PC-9 (cell line): ENCODE results near the gene TESMIN. TPM values are rescaled to one million over a fixed set of nuclear protein-coding genes. Genes with fewer than 3 reads are reported as not detected.

Source experiments
- Bru-seq: library from RNA; stranded (reverse); fragments of 400-500 nt; gene quantifications from one replicate; lab custom pipeline; 2021; lab: Mats Ljungman, UMichigan
- BruChase-seq, 2 experiments: library from RNA; stranded (reverse); fragments of 400-500 nt; gene quantifications; one replicate each; lab custom pipeline; 2021; lab: Mats Ljungman, UMichigan
- BruUV-seq: library from RNA; stranded (reverse); fragments of 400-500 nt; replicated peaks from 2 replicates; lab custom pipeline; 2021; lab: Mats Ljungman, UMichigan
- CTCF ChIA-PET: fragments of 300-600 bp; sonication (Branson Sonifier 250); formaldehyde crosslinking; loops from one replicate; lab custom pipeline; 2022; ENCODE audit warnings: antibody characterized with exemption; lab: Charles Lee
- POLR2A ChIA-PET: fragments of 300-600 bp; sonication (Branson Sonifier 250); formaldehyde crosslinking; loops from one replicate; lab custom pipeline; 2022; ENCODE audit warnings: antibody characterized with exemption; ENCODE audit not compliant: unreplicated experiment; lab: Charles Lee
- DNase-seq, 2 experiments: peaks; one replicate each; pipeline versions ENCODE4 v3.0.0 to v3.0.0-alpha.2; 2015 to 2022; ENCODE audit warnings: mixed read lengths in 1 of 2
- H2AFZ ChIP-seq: fragments of 200-600 bp; sonication (generic); 2 replicates; pipeline ENCODE4 v1.8.1; 2017; ENCODE audit warnings: antibody characterized with exemption
- H3F3A ChIP-seq: fragments of 200-600 bp; sonication (generic); 2 replicates; pipeline ENCODE4 v1.8.1; 2017; ENCODE audit warnings: antibody characterized with exemption, mild to moderate bottlenecking, low read depth; ENCODE audit not compliant: insufficient read depth
- H3K27ac ChIP-seq: fragments of 200-600 bp; sonication (generic); 2 replicates; pipeline ENCODE4 v1.6.1; 2016; ENCODE audit warnings: mixed run types
- H3K27me3 ChIP-seq: fragments of 200-600 bp; sonication (generic); 2 replicates; pipeline ENCODE4 v1.6.1; 2016; ENCODE audit warnings: low read depth, mixed run types; ENCODE audit not compliant: insufficient read depth
- H3K36me3 ChIP-seq: fragments of 200-600 bp; sonication (generic); 2 replicates; pipeline ENCODE4 v1.6.1; 2016; ENCODE audit warnings: low read depth, mixed run types
- H3K4me1 ChIP-seq: fragments of 200-600 bp; sonication (generic); replicated peaks from 2 replicates; pipeline ENCODE4 v1.6.1; 2016; ENCODE audit warnings: mixed run types; ENCODE audit not compliant: insufficient read depth
- H3K4me2 ChIP-seq: fragments of 200-600 bp; sonication (generic); 2 replicates; pipeline ENCODE4 v1.6.1; 2017; ENCODE audit warnings: mixed run types
- H3K4me3 ChIP-seq: fragments of 200-600 bp; sonication (generic); 2 replicates; pipeline ENCODE4 v1.6.1; 2016; ENCODE audit warnings: mixed run types
- H3K79me2 ChIP-seq: fragments of 200-600 bp; sonication (generic); 2 replicates; pipeline ENCODE4 v1.6.1; 2017; ENCODE audit warnings: low read depth, mixed run types
- H3K9me2 ChIP-seq: fragments of 200-600 bp; sonication (generic); 2 replicates; pipeline ENCODE4 v1.8.1; 2017; ENCODE audit warnings: mild to moderate bottlenecking; ENCODE audit not compliant: insufficient read depth
- H3K9me3 ChIP-seq: fragments of 200-600 bp; sonication (generic); 2 replicates; pipeline ENCODE4 v1.8.1; 2016; ENCODE audit warnings: low read depth; ENCODE audit not compliant: insufficient read depth
- H4K20me1 ChIP-seq: fragments of 200-600 bp; sonication (generic); 2 replicates; pipeline ENCODE4 v1.8.1; 2017; ENCODE audit not compliant: insufficient read depth
- EZH2 ChIP-seq: fragments of 200-600 bp; sonication (generic); IDR thresholded peaks from 2 replicates; pipeline ENCODE4 v1.8.0; 2017; ENCODE audit warnings: antibody characterized with exemption, low read depth
- intact Hi-C: fragments of 100-400 bp; cut with micrococcal nuclease; formaldehyde crosslinking; loops from one replicate; pipeline ENCODE4 v1.10.0; 2022; ENCODE audit not compliant: unreplicated experiment
- long read RNA-seq: library from polyadenylated mRNA; stranded (forward); transcript quantifications from one replicate; pipeline ENCODE4 v2.0.0, GENCODE V29; 2022
- total RNA-seq: library from RNA; stranded (reverse); gene quantifications from 2 replicates; pipeline ENCODE4 v1.2.3, GENCODE V29; 2021
- TF ChIP-seq, protein P1 (sequence below): fragments of 200-600 bp; sonication (generic); conservative IDR thresholded peaks from 2 replicates; pipeline ENCODE4 v1.6.1; 2017; ENCODE audit warnings: mixed run types, antibody characterized with exemption, mild to moderate bottlenecking, moderate library complexity

TESMIN gene, protein sequence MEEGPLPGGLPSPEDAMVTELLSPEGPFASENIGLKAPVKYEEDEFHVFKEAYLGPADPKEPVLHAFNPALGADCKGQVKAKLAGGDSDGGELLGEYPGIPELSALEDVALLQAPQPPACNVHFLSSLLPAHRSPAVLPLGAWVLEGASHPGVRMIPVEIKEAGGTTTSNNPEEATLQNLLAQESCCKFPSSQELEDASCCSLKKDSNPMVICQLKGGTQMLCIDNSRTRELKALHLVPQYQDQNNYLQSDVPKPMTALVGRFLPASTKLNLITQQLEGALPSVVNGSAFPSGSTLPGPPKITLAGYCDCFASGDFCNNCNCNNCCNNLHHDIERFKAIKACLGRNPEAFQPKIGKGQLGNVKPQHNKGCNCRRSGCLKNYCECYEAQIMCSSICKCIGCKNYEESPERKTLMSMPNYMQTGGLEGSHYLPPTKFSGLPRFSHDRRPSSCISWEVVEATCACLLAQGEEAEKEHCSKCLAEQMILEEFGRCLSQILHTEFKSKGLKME
- total RNA-seq (23.9 and 43.3 TPM in 2 replicates), Bru-seq, nascent RNA (percentile 48 among the genes with signal in this experiment), BruChase-seq, experiment 1, labeled RNA remaining after a 2-hour chase (percentile 60 among the genes with signal in this experiment), BruChase-seq, experiment 2, labeled RNA remaining after a 6-hour chase (percentile 49 among the genes with signal in this experiment)
- long read RNA-seq, partial matches to known transcripts = 14 of 34 reads
- long read RNA-seq, other reads (novel, unspliced or antisense) = 15 of 34 reads

DNA sequence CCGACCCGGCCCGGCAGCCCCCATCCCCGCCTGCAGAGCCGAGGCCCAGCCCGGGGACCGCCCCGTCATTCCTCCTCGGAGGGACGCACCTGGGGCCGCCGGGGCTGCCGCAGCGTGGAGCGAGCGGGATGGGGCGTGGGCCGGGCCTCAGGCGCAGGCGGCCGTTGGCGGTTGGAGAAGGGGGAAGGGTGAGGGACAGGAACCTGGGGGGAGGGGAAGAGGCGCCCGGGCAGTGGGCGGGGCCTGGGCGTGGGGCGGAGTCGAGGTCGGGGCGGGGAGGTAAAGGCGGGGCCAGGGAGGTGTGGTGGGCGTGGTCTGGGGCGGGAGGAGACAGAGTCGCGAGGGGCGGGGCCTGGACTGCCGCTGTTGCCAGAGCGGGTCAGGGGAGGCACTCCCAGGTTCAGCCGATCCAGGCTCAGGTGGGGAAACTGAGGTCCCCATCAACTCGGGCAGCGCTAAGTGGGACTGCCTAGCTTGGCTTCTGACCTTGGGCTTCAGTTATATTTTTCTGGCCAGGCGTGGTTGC, at the start of gene TESMIN:
TESMIN (minus strand) TSS at position 190 of the 526 bp plus-strand sequence. CDS start 860 bp downstream, outside the sequence.
- Histone ChIP-seq H4K20me1 (no peaks in the 10 kb centered on the region), H3K4me3 (peak within 1 kb of the TSS; percentile 71), H3K79me2 (no peaks in the 10 kb centered on the region), H3K9me3 (no peaks in the 10 kb centered on the region), H3K4me1 (no peaks in the 10 kb centered on the region), H3F3A (peaks cover 25% of the 10 kb centered on the region), H3K4me2 (peak within 1 kb of the TSS; percentile 71), H3K27me3 (no peaks in the 10 kb centered on the region), H3K9me2 (no peaks in the 10 kb centered on the region), H3K36me3 (no peaks in the 10 kb centered on the region), H2AFZ (peak within 1 kb of the TSS; percentile 72; the same call in 1 of the 2 replicates), H3K27ac (no peak within 1 kb of the TSS)
- TF ChIP-seq, protein P1, sequence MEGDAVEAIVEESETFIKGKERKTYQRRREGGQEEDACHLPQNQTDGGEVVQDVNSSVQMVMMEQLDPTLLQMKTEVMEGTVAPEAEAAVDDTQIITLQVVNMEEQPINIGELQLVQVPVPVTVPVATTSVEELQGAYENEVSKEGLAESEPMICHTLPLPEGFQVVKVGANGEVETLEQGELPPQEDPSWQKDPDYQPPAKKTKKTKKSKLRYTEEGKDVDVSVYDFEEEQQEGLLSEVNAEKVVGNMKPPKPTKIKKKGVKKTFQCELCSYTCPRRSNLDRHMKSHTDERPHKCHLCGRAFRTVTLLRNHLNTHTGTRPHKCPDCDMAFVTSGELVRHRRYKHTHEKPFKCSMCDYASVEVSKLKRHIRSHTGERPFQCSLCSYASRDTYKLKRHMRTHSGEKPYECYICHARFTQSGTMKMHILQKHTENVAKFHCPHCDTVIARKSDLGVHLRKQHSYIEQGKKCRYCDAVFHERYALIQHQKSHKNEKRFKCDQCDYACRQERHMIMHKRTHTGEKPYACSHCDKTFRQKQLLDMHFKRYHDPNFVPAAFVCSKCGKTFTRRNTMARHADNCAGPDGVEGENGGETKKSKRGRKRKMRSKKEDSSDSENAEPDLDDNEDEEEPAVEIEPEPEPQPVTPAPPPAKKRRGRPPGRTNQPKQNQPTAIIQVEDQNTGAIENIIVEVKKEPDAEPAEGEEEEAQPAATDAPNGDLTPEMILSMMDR = no peak
- TF ChIP-seq EZH2 = no peak
- peak; percentile 69 to 94 for DNase-seq
- intact Hi-C loops = loop anchor here (1.0 kb wide), 1 partner anchor 12 kb away; no protein-coding TSS in a partner anchor
- no TSS peak for BruUV-seq
- POLR2A ChIA-PET = no interaction called here
- CTCF ChIA-PET = no interaction called here

DNA sequence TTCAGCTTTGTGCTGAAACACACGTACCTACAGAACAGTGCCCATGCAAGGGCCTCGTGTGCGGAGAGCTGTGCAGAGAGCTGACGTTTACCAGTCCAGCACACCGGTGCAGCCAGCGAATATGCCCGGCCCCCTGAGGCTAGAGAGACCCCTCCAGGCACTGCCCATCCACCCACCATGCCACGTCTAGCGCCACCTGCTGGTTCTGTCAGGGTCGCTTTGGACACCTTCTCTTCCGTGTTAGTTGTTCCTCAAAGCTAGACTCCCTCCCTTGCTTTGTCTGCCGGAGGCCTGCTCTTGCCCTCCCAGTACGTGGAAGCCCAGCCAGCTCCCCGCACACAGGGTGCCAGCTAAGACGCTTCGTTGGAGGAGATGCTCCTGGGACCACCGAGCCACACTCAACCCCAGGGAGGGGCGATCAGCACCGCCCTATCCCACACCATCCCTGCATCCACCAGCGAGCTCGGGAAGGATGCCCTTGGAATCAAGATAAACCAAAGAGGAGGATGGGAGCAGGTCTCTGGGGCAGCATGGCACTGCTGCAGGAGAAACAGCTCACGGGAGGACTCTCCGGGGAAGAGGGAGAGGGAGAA, 47.0 kb upstream of the TESMIN start:
- H3K9me2 ChIP-seq = no peaks in the 10 kb centered on the region
- peaks cover 4% of the 10 kb centered on the region for H4K20me1 ChIP-seq
- no peak overlapping the region for H3K4me2 ChIP-seq
- H3K9me3 ChIP-seq = no peaks in the 10 kb centered on the region
- no peaks in the 10 kb centered on the region for H3K79me2 ChIP-seq
- H3K4me1 ChIP-seq = no peaks in the 10 kb centered on the region
- H3K27ac ChIP-seq = no peak overlapping the region
- no peaks in the 10 kb centered on the region for H3K27me3 ChIP-seq
- H2AFZ ChIP-seq = no peak overlapping the region
- 0 out of 2 replicates have a peak, but pooled peaks cover 3% of the 10 kb centered on the region for H3K36me3 ChIP-seq
- DNase-seq = no peak
- ChIA-PET CTCF (interaction anchor here (0.5 to 0.6 kb wide), 3 partner anchors 71 to 894 kb away, joined by 3 to 12 read pairs (median 8); no protein-coding TSS in a partner anchor), POLR2A (no interaction called here)
- no TSS peak for BruUV-seq
- TF ChIP-seq EZH2 = no peak
- TF ChIP-seq, protein P1 = peak; percentile 84
- intact Hi-C loops = no loop called here
- no peak overlapping the region for H3K4me3 ChIP-seq
- H3F3A ChIP-seq = no peaks in the 10 kb centered on the region

DNA sequence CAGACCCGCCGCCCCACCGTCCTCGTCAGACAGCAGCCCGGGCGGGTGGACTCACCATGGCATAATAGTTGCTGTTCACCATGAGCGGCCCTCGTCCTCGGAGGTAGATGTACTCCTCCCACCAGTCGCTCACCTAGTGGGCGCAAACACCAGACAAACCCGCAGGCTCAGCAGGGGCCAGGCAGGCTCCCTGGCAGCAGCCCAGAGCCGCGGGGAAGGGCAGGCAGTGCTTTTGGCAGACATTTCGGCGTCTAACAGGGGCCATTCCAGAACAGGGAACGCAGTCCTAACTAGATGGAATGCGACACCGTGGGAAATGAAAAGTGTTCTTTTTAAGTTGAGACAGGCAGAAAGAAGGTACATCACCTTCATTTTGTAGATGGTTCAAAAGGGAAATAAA, 45.5 kb upstream of the TESMIN start:
- intact Hi-C loops = no loop called here
- TF ChIP-seq, protein P1 = no peak
- no peak for TF ChIP-seq EZH2
- no peaks in the 10 kb centered on the region for H3K9me2 ChIP-seq
- H3K27me3 ChIP-seq = no peaks in the 10 kb centered on the region
- H2AFZ ChIP-seq = no peak overlapping the region
- no peaks in the 10 kb centered on the region for H3F3A ChIP-seq
- no peak for DNase-seq
- H3K36me3 ChIP-seq = 0 out of 2 replicates have a peak, but pooled peaks cover 3% of the 10 kb centered on the region
- H3K9me3 ChIP-seq = no peaks in the 10 kb centered on the region
- H3K79me2 ChIP-seq = no peaks in the 10 kb centered on the region
- CTCF ChIA-PET = no interaction called here
- BruUV-seq = no TSS peak
- H3K4me1 ChIP-seq = no peaks in the 10 kb centered on the region
- H3K4me3 ChIP-seq = no peak overlapping the region
- no peak overlapping the region for H3K4me2 ChIP-seq
- POLR2A ChIA-PET = no interaction called here
- H4K20me1 ChIP-seq = peaks cover 4% of the 10 kb centered on the region
- H3K27ac ChIP-seq = no peak overlapping the region
